GM20431 (cell line): ENCODE measurements around the gene UCHL3.
"Not testable (repeated sequence)": the region's sequence is repeated elsewhere in the genome, so short reads cannot be mapped to it uniquely, and the experiment has no call there.

Experiments
- in situ Hi-C: fragments of 300-500 bp; cut with MseI, MboI; formaldehyde crosslinking; loops from one replicate; pipeline ENCODE4 v1.15.0; 2020; ENCODE audit warnings: low sequenced_read_pairs; ENCODE audit not compliant: unreplicated experiment

The UCHL3 gene

DNA sequence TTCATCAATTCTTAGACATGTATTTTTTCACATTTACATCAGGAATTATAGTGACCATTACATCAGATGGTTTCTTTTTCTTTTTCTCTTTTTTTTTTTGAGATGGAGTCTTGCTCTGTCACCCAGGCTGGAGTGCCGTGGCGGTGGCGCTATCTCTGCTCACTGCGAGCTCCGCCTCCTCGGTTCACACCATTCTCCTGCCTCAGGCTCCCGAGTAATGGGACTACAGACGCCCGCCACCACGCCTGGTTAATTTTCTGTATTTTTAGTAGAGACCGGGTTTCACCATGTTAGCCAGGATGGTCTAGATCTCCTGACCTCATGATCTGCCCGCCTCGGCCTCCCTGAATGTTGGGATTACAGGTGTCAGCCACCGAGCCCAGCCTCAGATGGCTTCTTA, 4.2 kb upstream of the UCHL3 start:
- in situ Hi-C loops = not testable (repeated sequence)

- in situ Hi-C loops = no loop called here
Observed at GRCh38 chr13:75547917-75548316, 1.7 kb upstream of the UCHL3 start.

GRCh38 chr13:75550159-75550567, 572 bp downstream of the UCHL3 start:
- in situ Hi-C loops = no loop called here

DNA sequence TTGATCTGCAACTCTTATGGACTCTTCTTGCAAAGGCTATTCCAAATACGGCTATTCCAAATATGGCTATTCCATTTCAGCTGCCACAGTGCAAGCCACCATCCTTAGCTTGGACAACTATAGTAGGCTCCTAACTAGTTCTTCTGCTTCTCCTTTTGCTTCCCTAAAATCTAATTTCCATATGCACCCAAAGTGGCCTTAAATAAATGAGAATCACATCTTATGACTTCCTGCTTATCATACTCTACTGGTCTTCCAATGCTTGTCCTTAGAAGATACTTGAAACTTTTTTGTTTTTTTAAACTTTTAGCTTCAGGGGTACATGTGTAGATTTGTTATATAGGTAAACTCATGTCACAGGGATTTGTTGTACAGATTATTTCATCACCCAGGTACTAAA, 4.9 kb downstream of the UCHL3 start:
- in situ Hi-C loops = no loop called here

GRCh38 chr13:75554981-75555380, 5.4 kb downstream of the UCHL3 start:
- in situ Hi-C loops = no loop called here

DNA sequence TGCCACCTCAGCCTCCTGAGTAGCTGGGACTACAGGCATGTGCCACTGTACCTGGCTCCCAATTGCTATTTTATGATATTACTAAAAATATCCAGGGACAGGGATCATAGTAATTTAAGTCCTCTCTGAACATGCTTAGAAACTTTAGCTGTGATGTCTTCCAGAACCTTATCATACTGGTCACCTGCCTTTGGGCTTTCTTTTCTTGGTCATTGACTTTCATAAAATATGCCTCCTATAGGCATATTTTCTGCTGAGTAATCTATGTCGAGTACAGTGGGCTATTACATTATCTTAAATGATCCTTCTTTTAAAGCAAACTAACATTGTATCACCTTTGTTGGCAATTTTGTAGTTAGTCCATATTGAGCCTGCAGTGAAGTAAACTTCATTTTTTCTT, 6.2 kb downstream of the UCHL3 start:
- in situ Hi-C loops = no loop called here

GRCh38 chr13:75556961-75557360, 7.4 kb downstream of the UCHL3 start:
- in situ Hi-C loops = no loop called here

- in situ Hi-C loops = no loop called here
Observed at GRCh38 chr13:75558145-75558840, 8.7 kb downstream of the UCHL3 start.

GRCh38 chr13:75566658-75567057, 17.1 kb downstream of the UCHL3 start:
- in situ Hi-C loops = no loop called here

DNA sequence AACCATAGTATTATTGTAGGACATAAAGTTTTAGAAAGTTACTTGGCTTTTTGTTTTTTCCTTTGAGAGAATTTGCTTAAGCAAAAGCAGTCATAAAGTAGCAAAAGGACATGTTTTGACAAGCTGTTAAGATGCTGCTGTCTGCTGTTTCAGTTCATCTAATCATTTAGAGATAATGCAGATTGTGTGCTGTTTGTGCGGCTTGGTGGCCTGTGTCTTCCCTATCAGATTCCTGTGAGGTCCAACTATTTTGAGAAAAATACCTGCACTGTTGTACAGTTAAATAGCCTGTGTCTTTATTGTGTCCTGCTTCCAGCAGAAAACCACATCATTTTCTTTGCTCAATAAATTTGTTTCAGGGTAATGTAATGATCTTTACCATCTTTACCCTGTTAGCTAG, 20.0 kb downstream of the UCHL3 start:
- in situ Hi-C loops = no loop called here

DNA sequence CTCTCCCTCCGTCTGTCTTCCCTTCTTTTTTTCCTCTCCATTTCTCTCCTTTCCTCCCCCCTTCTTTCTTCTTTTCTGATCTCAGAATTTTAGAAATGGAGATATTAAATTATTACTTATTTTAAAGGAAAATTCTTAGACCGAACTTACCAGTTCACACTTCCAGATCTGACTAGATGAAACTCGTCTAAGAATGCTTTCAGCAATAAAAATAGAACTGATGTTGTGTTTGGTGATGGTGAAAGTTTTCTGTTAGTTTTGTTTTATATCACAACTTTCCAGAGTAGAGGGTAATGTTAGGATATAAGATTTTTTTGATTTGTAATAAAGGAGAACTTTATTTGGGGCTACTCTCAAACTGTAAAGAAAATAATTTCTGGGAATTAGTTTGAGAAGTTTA, 29.9 kb downstream of the UCHL3 start:
- in situ Hi-C loops = no loop called here

GRCh38 chr13:75581874-75582640, 32.5 kb downstream of the UCHL3 start:
- in situ Hi-C loops = no loop called here

DNA sequence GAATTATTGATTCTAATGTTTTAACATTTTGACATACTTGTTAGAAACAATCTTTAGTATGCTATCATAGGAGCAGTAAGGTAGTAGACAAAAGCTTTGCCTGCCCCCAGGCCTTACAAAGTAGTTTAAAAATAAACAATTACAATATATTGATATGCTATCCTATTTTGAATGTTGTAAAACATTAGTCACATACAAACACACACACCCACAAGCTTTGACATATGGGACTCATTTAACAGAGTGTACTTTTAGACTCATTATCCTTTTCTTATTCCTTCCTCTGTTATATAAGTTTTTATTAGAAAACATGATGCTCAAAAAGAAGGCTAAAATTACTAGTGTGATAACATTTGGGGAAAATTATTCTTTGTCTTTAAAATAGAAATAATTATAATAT, 33.5 kb downstream of the UCHL3 start:
- in situ Hi-C loops = no loop called here

DNA sequence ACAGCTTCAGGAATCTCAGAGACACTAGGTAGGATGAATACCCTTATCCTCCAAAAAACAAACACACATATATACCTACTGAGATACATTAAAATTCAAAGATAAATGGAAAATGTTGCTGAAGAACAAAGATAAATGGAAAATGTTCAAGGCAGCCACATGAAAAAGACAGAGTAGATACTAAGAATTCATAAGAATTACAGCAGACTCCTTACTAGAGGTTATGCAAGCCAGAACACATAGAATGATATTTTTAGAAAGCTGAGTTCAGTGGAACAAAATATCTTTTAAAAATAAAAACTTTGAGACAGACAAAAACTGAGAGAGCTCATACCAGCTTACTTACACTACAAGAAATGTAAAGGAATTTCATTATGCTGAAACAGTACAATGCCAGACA, 35.6 kb downstream of the UCHL3 start:
- in situ Hi-C loops = no loop called here

DNA sequence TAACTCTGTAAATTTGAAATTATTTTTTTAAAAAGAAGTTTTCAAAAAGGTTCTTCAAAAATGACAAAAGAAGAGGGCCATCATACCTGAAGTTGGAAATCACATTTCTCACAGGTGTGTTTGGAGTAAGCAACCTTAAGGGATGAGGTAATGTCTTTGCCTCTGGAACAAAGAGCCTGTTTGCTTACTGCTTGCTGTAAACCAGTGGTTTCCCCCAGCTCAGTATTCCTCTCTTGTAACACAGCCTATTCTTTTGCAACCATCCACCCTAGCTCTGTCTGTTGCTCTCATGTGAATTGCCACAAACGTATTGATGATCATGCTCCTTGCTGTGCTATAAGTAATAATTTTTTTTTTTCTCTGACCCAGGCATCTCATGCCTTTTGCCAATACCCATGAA, 38.1 kb downstream of the UCHL3 start:
- in situ Hi-C loops = no loop called here

DNA sequence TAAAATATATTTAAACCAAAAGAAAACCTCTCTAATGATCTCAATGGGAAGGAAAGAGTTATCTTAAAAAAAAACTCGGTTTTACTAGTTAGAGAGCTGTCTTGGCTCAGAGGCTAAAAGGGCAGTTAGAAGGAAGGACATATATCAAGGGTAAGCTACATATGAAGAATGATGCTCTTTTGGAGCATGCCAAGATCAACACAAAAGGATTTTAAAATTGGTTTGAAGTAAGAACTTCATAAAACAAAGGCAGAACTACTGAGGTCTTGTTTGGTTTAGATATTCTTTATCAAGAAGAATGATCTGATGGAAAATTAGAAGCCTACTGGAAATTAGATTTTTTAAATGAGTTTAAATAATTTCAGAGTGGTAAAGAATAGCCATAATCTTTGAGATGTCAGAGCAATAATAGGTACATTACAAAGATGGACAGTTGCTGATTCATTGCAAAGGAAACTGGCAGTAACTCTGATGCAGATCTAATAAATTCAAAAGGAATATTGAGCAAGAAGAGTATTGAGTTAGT, 47.1 kb downstream of the UCHL3 start:
- in situ Hi-C loops = no loop called here

- in situ Hi-C loops = no loop called here
Observed at GRCh38 chr13:75600371-75600770, 50.8 kb downstream of the UCHL3 start.

- in situ Hi-C loops = no loop called here
Observed at GRCh38 chr13:75603038-75603437, 53.4 kb downstream of the UCHL3 start.

DNA sequence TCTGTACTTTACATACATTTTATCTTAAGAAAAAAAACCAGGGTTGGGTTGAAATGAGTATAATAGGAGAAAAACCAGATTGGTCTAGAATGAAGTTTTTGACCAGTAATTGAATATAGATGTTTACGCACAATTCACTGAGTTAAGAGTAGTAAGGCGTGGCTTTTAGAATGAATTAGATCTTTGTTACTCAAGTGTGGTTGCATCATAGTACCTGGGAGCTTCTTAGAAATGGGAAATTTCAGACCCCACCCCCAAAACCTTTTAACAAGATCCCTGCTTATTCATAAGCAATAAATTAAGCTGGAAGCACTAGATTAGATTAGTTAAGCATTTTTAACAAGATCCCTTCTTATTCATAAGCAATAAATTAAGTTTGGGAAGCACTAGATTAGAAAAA, 57.9 kb downstream of the UCHL3 start:
- in situ Hi-C loops = no loop called here

GRCh38 chr13:75610466-75610865, 60.9 kb downstream of the UCHL3 start:
- in situ Hi-C loops = no loop called here

DNA sequence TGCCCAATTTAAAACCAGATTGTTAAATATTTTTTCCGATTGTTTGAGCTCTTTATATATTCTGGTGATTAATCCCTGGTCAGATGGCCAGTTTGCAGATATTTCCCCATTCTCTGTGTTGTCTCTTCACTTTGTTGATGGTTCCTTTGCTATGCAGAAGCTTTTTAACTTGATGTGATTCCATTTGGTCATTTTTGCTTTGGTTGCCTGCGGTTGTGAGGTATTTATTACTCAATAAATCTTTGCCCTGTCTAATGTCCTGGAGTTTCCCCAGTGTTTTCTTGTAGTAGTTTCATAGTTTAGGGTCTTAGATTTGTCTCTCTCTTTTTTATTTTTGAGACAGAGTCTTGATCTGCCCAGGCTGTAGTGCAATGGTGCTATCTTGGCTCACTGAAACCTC, 62.8 kb downstream of the UCHL3 start:
- in situ Hi-C loops = no loop called here

GRCh38 chr13:75617230-75617629, 67.6 kb downstream of the UCHL3 start:
- in situ Hi-C loops = no loop called here
